ENCODE data around the gene DISP2. TPM values are rescaled to one million over a fixed set of nuclear protein-coding genes. Genes with fewer than 3 reads are reported as not detected.

Gene DISP2
- total and polyA plus RNA-seq, 2 of the 8 experiments (the other 6 are each of a cell fraction or from before 2014, with no cell fraction given) = 0.45 to 1.2 TPM

GRCh38 chr15:40331026-40331425 lies 27.0 kb upstream of the DISP2 start (continued):
- TF ChIP-seq CTCF (IDR thresholded peaks at IDR 0.05; ENCODE audit: control extremely low read depth in 1 of 3, insufficient read depth in 1 of 3, low read depth in 1 of 3, low read length in 3 of 3) = no peak

Data from H1 (cell line).